HG02571 (cell line): ENCODE results near the gene NPAS4.
"Not testable (repeated sequence)": the region's sequence is repeated elsewhere in the genome, so short reads cannot be mapped to it uniquely, and the experiment has no call there.

Source experiments
- ATAC-seq: cut with Tn5 transposase; IDR thresholded peaks from one replicate; pipeline ENCODE4 v1.9.1; 2021; ENCODE audit warnings: mild to moderate bottlenecking, moderate library complexity; ENCODE audit not compliant: unreplicated experiment

Gene NPAS4

GRCh38 chr11:66417000-66417399 lies 3.8 kb upstream of the NPAS4 start:
- ATAC-seq = no peak

GRCh38 chr11:66418168-66418985 lies 2.5 kb upstream of the NPAS4 start:
- ATAC-seq = no peak

DNA sequence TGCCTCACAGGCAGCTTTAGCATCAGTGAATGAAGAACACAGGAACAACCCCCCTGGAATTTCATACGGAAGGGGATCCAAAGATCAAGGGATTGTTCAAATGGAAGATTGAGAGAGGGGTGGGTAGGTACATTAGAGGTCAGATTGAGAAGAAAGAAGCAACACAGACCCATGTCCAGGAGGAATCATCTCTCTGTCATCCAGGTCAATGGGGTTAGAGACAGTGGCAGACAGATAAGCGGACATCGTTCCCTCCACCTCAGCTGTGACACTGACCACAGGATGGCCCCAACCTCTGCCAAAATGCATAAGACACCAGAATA lies 1.9 kb upstream of the NPAS4 start:
- ATAC-seq = no peak

- no peak for ATAC-seq
These were observed 1.0 kb upstream of the NPAS4 start for GRCh38 chr11:66419825-66420224.

DNA sequence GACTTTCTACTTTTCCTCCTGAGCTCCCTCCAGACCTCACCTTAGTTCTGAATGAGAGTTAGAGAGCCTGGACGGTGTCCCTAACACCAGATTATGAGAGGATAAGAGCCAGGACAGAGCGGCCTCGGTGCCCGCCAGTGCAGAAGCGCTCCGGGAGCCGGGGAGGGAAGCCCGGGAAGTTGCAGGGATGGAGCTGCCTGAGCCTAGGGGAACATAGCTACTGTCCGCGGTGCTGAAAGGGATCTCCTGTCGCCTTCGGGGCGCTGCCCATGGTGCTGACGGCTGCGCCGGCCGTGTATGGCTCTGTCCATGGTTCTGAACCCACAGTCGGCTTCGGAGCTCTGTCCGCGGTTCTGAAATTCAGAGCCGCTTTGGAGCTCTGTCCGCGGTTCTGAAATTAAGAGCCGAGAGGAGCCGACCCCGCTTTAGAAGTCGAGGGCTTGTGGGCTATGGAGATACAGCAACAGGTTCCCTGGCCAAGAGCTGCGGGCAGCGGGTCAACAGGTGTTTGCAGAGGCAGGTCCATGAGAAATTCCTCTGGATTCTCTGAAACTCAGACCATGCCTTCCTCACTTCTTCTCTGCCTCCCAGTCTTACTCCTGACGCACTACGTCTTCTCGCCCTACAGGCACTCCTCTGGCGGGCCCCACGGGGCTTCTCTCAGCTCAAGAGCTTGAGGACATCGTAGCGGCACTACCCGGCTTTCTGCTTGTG lies 814 bp downstream of the NPAS4 start:
- no peak for ATAC-seq

GRCh38 chr11:66426314-66426713 lies 5.5 kb downstream of the NPAS4 start:
- no peak for ATAC-seq

DNA sequence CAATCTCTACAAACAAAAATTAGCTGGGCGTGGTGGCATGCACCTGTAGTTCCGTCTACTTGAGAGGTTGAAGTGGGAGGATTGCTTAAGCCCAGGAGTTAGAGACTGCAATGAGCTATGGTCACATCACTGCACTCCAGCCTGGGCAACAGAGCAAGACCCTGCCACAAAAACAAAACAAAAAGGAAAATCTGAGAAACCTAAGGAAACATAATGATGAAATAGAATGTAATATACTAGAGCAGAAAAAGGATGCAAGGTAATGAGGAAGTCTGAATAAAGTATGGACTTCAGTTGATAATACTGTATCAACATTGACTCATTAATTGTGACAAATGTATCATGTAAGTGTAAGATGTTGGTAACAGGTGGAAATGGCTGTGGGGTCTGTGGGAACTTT lies 8.1 kb downstream of the NPAS4 start:
- no peak for ATAC-seq

GRCh38 chr11:66429983-66430602 lies 9.3 kb downstream of the NPAS4 start:
- ATAC-seq = no peak

GRCh38 chr11:66431287-66431686 lies 10.5 kb downstream of the NPAS4 start:
- ATAC-seq = not testable (repeated sequence)

DNA sequence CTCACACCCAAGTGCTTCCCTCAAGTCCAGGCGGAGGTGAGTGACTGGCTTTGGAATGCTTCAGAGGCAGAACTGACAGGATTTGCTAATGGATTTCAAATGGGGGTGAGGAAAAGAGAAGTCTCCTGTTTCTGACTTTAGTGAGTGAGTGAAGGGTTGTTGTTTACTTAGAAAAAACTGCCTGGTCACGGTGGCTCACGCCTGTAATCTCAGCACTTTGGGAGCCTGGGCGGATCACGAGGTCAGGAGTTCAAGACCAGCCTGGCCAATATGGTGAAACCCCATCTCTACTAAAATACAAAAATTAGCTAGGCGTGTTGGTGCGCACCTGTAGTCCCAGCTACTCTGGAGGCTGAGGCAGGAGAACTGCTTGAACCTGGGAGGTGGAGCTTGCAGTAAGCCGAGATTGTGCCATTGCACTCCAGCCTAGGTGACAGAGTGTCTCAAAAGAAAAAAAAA lies 11.1 kb downstream of the NPAS4 start:
- not testable (repeated sequence) for ATAC-seq

- ATAC-seq = no peak
These were observed 11.8 kb downstream of the NPAS4 start for GRCh38 chr11:66432597-66432996.

- no peak for ATAC-seq
These were observed 17.2 kb downstream of the NPAS4 start for GRCh38 chr11:66437979-66438503.

DNA sequence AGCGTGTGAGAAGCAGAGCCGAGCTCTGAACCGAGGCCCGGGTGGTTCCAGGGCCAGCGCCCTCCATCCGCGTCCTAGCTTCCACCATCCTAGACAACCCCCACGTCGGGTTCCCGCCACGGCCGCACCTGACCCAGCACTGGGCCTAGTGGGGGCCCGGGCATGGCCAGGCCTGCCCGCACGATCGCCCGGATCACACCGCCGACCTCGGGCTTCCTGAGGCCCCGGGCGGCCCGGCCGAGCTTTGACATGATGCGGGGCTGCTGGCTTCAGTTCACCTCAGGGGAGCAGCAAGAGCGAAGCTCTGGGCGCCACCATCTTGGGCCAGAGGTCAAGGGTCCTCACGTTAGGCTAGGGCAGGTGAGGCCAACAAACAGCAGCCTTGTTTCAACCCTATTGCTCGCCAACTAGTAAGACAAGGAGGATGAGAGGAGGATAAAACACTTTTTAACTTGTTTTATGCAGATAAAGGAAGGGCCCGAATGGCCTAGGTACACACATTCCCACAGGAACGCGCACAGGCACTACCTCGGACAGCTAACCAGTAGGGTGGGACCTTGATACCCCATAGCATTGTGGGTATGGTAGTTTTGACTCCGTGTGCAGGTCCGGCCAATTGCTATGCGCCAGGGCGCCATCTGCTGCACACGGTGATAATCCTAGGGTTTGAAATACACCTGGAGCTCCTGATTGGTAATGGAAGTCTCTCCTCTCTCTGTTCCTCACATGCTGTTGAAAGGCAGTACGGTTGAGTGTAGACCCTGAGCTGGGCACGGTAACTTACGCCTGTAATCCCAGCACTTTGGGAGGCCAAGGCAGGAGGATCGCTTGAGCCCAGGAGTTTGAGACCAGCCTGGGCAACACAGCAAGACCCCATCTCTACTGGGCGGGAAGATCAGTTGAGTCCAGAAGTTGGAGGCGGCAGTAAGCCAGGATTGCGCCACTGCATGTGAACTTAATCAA lies 17.9 kb downstream of the NPAS4 start, which contains the start of gene MRPL11:
MRPL11 (minus strand) TSS at position 345 of the 963 bp plus-strand sequence; CDS start at position 251, 94 bp downstream.
- peak; percentile 95 for ATAC-seq

GRCh38 chr11:66440101-66440939 lies 19.5 kb downstream of the NPAS4 start:
- not testable (repeated sequence) for ATAC-seq

DNA sequence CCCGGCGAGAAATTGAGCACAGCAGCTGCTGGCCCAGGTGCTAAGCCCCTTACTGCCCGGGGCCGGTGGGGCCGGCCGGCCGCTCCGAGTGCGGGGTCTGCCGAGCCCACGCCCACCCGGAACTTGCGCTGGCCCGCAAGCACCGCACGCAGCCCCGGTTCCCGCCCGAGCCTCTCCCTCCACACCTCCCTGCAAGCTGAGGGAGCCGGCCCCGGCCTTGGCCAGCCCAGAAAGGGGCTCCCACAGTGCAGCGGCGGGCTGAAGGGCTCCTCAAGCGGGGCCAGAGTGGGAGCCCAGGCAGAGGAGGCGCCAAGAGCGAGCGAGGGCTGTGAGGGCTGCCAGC lies 20.1 kb downstream of the NPAS4 start:
- not testable (repeated sequence) for ATAC-seq

- no peak for ATAC-seq
These were observed 22.8 kb downstream of the NPAS4 start for GRCh38 chr11:66443602-66444001.

- ATAC-seq = no peak
These were observed 26.2 kb downstream of the NPAS4 start for GRCh38 chr11:66447012-66447411.

GRCh38 chr11:66448523-66448922 lies 27.7 kb downstream of the NPAS4 start:
- ATAC-seq = no peak

DNA sequence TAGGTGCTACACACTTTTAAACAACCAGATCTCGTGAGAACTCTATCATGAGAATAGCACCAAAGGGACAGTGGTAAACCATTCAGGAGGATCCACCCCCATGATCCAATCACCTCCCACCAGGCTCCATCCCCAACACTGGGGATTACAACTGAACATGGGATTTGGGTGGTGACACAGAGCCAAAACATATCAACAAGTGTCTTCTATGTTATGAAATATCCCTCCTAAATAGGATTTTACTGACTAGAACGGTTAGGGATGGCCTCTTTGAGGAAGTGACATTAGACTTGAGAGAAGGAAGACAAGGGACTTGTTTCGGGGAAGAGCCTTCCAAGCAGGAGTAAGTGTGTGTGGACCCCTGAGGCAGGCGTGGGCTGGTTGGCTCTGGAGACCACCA lies 29.7 kb downstream of the NPAS4 start:
- ATAC-seq = no peak

DNA sequence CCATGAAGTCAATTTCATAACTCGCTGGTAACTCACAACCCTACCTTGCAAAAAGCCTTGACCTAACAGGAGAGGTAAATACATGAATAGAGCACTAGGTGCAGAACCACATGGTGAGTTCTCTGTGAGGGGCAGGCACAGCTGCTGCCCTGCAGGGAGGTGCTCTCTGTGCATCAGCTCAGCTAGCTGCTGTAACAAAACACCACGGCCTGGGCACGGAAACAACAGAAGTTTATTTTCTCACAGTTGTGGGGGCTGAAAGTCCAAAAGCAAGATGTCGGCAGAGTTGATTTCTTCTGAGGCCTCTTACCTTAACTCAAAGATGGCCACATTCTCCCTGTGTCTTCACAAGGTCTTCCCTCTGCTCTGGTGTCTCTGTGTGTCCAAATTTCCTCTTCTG lies 30.8 kb downstream of the NPAS4 start:
- ATAC-seq = no peak
